Choroid plexus epithelial cell (primary cell): Measurements from ENCODE around the gene PPP2R1B.
A peak's percentile ranks its signal among the peaks of the same experiment; 100 is the strongest.

Source experiments
- DNase-seq: peaks from one replicate; pipeline ENCODE4 v3.0.0-alpha.2; 2010; ENCODE audit warnings: low read depth
- H3K4me3 ChIP-seq: 2 replicates; pipeline ENCODE4 v1.5.1; 2011; ENCODE audit warnings: low read depth, mild to moderate bottlenecking, control low read depth, low read length, moderate library complexity
- CTCF ChIP-seq: conservative IDR thresholded peaks from 2 replicates; pipeline ENCODE4 v1.5.1; 2011; ENCODE audit warnings: low read depth, mild to moderate bottlenecking, control low read depth, inconsistent platforms, low read length, moderate library complexity

Gene PPP2R1B

GRCh38 chr11:111703576-111703975, 62.6 kb downstream of the PPP2R1B start:
- no peak for TF ChIP-seq CTCF
- no peak overlapping the region for H3K4me3 ChIP-seq

GRCh38 chr11:111702623-111703022, 63.6 kb downstream of the PPP2R1B start:
- TF ChIP-seq CTCF, result no peak
- no peak for DNase-seq
- H3K4me3 ChIP-seq, result no peak overlapping the region

More at GRCh38 chr11:111703576-111703975, 62.6 kb downstream of the PPP2R1B start:
- DNase-seq, result no peak

- no peak overlapping the region for H3K4me3 ChIP-seq
- no peak for TF ChIP-seq CTCF
- DNase-seq, result no peak
Observed at GRCh38 chr11:111700162-111700561, 66.0 kb downstream of the PPP2R1B start.

GRCh38 chr11:111699579-111700156, 66.5 kb downstream of the PPP2R1B start:
- TF ChIP-seq CTCF, result no peak
- DNase-seq, result no peak
- H3K4me3 ChIP-seq, result no peak overlapping the region

GRCh38 chr11:111698852-111699559, 67.2 kb downstream of the PPP2R1B start:
- peak; percentile 42 for DNase-seq
- H3K4me3 ChIP-seq, result no peak overlapping the region
- no peak for TF ChIP-seq CTCF

GRCh38 chr11:111697933-111698371, 68.2 kb downstream of the PPP2R1B start:
- TF ChIP-seq CTCF, result no peak
- H3K4me3 ChIP-seq, result no peak overlapping the region
- DNase-seq, result no peak

- no peak for TF ChIP-seq CTCF
- peak; percentile 76 for DNase-seq
- no peak overlapping the region for H3K4me3 ChIP-seq
Observed at GRCh38 chr11:111696556-111696955, 69.6 kb downstream of the PPP2R1B start.
